ENCODE measurements around the gene TARBP1.
A peak's percentile ranks its signal among the peaks of the same experiment; 100 is the strongest.

TARBP1 gene

GRCh38 chr1:234490793-234491479, 12.0 kb upstream of the TARBP1 start:
- no peak for DNase-seq (ENCODE audit: low spot score)
- in situ Hi-C loops (cut with MboI; ENCODE audit: low pct_unique_long_range_greater_than_20kb, low sequenced_read_pairs, unreplicated experiment): loop anchor here (10.0 to 25.0 kb wide), 2 partner anchors 271 to 484 kb away; no protein-coding TSS in a partner anchor
- no peak for TF ChIP-seq CTCF (IDR thresholded peaks at IDR 0.05; ENCODE audit: extremely low read depth, insufficient read depth, missing control alignments)

- no peak for TF ChIP-seq CTCF (IDR thresholded peaks at IDR 0.05; ENCODE audit: extremely low read depth, insufficient read depth, missing control alignments)
- no peak for DNase-seq (ENCODE audit: low spot score)
- in situ Hi-C loops (cut with MboI; ENCODE audit: low pct_unique_long_range_greater_than_20kb, low sequenced_read_pairs, unreplicated experiment): loop anchor here (10.0 to 25.0 kb wide), 2 partner anchors 273 to 485 kb away; no protein-coding TSS in a partner anchor
Observed at GRCh38 chr1:234489698-234490077, 10.7 kb upstream of the TARBP1 start.

- no peak for DNase-seq (ENCODE audit: low spot score)
- in situ Hi-C loops (cut with MboI; ENCODE audit: low pct_unique_long_range_greater_than_20kb, low sequenced_read_pairs, unreplicated experiment): loop anchor here (25.0 kb wide), 1 partner anchor 273 kb away; no protein-coding TSS in a partner anchor
- TF ChIP-seq CTCF (IDR thresholded peaks at IDR 0.05; ENCODE audit: extremely low read depth, insufficient read depth, missing control alignments): no peak
Observed at GRCh38 chr1:234489007-234489697, 10.2 kb upstream of the TARBP1 start.

GRCh38 chr1:234488054-234489006, 9.4 kb upstream of the TARBP1 start:
- TF ChIP-seq CTCF (IDR thresholded peaks at IDR 0.05; ENCODE audit: extremely low read depth, insufficient read depth, missing control alignments): no peak
- in situ Hi-C loops (cut with MboI; ENCODE audit: low pct_unique_long_range_greater_than_20kb, low sequenced_read_pairs, unreplicated experiment): loop anchor here (25.0 kb wide), 1 partner anchor 274 kb away; no protein-coding TSS in a partner anchor
- peak; percentile 48 for DNase-seq (ENCODE audit: low spot score)

- in situ Hi-C loops (cut with MboI; ENCODE audit: low pct_unique_long_range_greater_than_20kb, low sequenced_read_pairs, unreplicated experiment): loop anchor here (25.0 kb wide), 1 partner anchor 275 kb away; no protein-coding TSS in a partner anchor
- no peak for DNase-seq (ENCODE audit: low spot score)
- TF ChIP-seq CTCF (IDR thresholded peaks at IDR 0.05; ENCODE audit: extremely low read depth, insufficient read depth, missing control alignments): peak; percentile 66
Observed at GRCh38 chr1:234486858-234487840, 8.2 kb upstream of the TARBP1 start.
